HL-60 (cell line): Measurements from ENCODE around the gene RNF6.

ENCODE experiments used
- CTCF ChIP-seq: IDR thresholded peaks from one replicate; pipeline ENCODE4 v1.5.1; 2011; ENCODE audit warnings: low read length, control low read depth, inconsistent platforms; ENCODE audit not compliant: insufficient read depth
- POLR2AphosphoS5 ChIP-seq: IDR thresholded peaks from 2 replicates; pipeline ENCODE4 v1.6.1; 2012; ENCODE audit warnings: low read depth
- REST ChIP-seq: IDR thresholded peaks from 2 replicates; pipeline ENCODE4 v1.6.1; 2012; ENCODE audit warnings: low read depth; ENCODE audit not compliant: insufficient replicate concordance

- TF ChIP-seq CTCF (no peak), POLR2AphosphoS5 (no peak), REST (no peak)
Observed at GRCh38 chr13:26216042-26216441, 6.1 kb downstream of the RNF6 start.
